Activated T-cell treated with anti-CD3 and anti-CD28 coated beads, Interleukin-2, amount 50 U/mL, for 72 hours (primary cell): ENCODE measurements around the gene GNL2. TPM values are rescaled to one million over a fixed set of nuclear protein-coding genes. Genes with fewer than 3 reads are reported as not detected.

Experiments
- ATAC-seq, 2 donors: fragments of 150-1000 bp; cut with Tn5 transposase; replicated peaks in 1 of 2; 2 replicates each; pipeline ENCODE4 v1.10.0; 2021; ENCODE audit warnings: moderate library complexity in 2 of 2, mild to moderate bottlenecking in 1 of 2
- DNase-seq, 2 donors: peaks; one replicate each; pipeline ENCODE4 v3.0.0; 2021 to 2022; ENCODE audit warnings: mixed read lengths in 1 of 2
- H3K27ac Mint-ChIP-seq: one replicate; pipeline ENCODE4 v1.8.0; 2022; ENCODE audit warnings: mild to moderate bottlenecking, moderate library complexity, mixed read lengths
- H3K27me3 Mint-ChIP-seq: one replicate; pipeline ENCODE4 v1.8.0; 2022; ENCODE audit warnings: low read depth, mixed read lengths
- H3K36me3 Mint-ChIP-seq, 2 donors: one replicate each; pipeline ENCODE4 v1.8.0; 2022; ENCODE audit warnings: mixed read lengths in 2 of 2, mild to moderate bottlenecking in 1 of 2; ENCODE audit not compliant: insufficient read depth in 2 of 2
- H3K4me1 Mint-ChIP-seq: one replicate; pipeline ENCODE4 v1.8.0; 2022; ENCODE audit warnings: low read depth, mixed read lengths
- H3K4me3 Mint-ChIP-seq, 2 donors: one replicate each; pipeline ENCODE4 v1.8.0; 2022; ENCODE audit warnings: mild to moderate bottlenecking in 2 of 2, mixed read lengths in 2 of 2, moderate library complexity in 2 of 2
- H3K9me3 Mint-ChIP-seq, 2 donors: one replicate each; pipeline ENCODE4 v1.8.0; 2022; ENCODE audit warnings: mixed read lengths in 2 of 2
- total RNA-seq, 2 donors: library from RNA; stranded (reverse); gene quantifications; one replicate each; pipeline ENCODE4 v1.2.3, GENCODE V29; 2022

Gene GNL2
- total RNA-seq: 10 to 100 TPM; 47.3 to 52.9 TPM

DNA sequence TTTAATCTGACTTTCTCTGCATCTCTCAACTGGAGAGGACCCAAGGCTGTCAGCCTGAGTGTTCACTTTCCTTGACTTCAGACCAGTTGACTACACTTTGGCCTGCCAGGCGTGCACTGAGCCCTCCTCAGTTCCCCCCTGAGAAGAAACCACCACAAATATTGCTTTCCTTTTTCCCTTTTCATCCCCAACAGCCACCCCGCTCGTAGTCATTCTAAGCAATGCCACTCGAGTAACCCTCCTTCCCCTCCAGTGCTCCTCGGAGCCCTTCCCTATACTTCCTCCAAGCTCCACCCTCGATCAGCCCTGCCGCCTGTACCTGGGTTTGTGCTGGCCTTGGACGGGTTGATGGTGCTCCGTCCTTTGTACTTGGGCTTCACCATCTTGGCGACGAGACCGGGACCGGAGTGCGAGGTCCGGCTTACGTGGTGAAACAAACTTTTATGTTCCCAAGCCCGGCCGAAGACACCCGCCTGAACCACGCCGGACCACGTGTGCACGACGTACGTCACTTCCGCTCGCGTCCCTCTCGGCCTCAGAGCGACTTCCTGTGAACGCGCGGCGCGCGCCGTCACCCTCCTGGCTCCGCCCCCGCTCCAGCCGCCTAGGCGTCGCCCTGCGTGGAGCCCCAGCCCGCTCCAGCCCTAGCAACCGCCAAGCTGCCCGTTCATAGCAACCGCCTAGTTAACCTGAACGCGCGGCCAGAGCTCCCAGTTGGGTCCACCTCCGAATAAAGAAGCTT, at the start of gene GNL2:
GNL2 (minus strand) TSS at position 498 of the 742 bp plus-strand sequence; CDS start at position 383, 115 bp downstream.
- H3K27me3 Mint-ChIP-seq: no peaks in the 10 kb centered on the region
- H3K27ac Mint-ChIP-seq: peak within 1 kb of the TSS; percentile 96

DNA sequence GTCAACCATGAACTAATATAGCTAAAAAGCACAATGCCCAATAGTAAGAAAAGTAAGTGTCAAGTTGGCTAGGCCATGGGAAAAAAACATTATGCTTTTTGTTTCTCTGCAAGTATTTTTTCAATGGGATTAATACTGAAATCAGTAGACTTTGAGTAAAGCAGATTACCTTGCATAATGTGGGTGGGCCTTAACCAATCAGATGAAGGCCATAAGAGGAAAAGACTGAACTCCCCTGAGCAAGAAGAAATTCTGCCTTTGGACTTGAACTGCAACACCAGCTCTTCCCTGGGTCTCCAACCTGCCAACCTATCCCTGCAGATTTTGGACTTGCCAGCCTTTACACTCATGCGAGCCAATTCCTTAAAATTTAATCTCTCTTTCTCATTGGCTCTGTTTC, 45.3 kb upstream of the GNL2 start:
- H3K36me3 Mint-ChIP-seq: no peaks in the 10 kb centered on the region
- no peak for DNase-seq
- H3K27me3 Mint-ChIP-seq: peaks cover 23% of the 10 kb centered on the region
- no peaks in the 10 kb centered on the region for H3K4me1 Mint-ChIP-seq
- H3K27ac Mint-ChIP-seq: no peak overlapping the region
- no peak overlapping the region for H3K4me3 Mint-ChIP-seq
- ATAC-seq: no peak
- no peaks in the 10 kb centered on the region for H3K9me3 Mint-ChIP-seq

More for the DNA sequence above, at the start of gene GNL2:
- DNase-seq: peak; percentile 98
- peak; percentile 99 for ATAC-seq
- H3K36me3 Mint-ChIP-seq: peaks cover 7 to 23% of the 10 kb centered on the region in 2 donors
- H3K4me3 Mint-ChIP-seq: peak within 1 kb of the TSS; percentile 99 to 100
- no peaks in the 10 kb centered on the region for H3K9me3 Mint-ChIP-seq
- peaks cover 48% of the 10 kb centered on the region for H3K4me1 Mint-ChIP-seq

DNA sequence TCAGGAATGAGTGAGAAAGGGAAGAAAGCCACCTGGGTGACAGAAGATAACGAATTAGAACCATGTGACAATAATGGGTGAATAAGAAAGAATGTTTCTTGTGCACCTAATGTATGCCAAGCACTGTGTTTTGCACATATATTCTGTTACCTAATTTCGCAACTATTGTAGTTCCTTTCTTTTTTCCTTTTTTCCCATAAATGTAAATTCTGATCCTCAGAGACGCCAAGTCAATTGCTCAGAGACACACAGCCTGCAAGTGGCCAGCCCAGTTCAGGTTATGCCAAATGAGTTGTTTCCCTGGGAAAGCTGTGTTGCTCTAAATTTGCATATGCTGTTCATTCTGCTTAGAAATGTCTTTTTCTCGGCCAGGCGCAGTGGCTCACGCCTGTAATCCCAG, 40.7 kb upstream of the GNL2 start:
- ATAC-seq: no peak

DNA sequence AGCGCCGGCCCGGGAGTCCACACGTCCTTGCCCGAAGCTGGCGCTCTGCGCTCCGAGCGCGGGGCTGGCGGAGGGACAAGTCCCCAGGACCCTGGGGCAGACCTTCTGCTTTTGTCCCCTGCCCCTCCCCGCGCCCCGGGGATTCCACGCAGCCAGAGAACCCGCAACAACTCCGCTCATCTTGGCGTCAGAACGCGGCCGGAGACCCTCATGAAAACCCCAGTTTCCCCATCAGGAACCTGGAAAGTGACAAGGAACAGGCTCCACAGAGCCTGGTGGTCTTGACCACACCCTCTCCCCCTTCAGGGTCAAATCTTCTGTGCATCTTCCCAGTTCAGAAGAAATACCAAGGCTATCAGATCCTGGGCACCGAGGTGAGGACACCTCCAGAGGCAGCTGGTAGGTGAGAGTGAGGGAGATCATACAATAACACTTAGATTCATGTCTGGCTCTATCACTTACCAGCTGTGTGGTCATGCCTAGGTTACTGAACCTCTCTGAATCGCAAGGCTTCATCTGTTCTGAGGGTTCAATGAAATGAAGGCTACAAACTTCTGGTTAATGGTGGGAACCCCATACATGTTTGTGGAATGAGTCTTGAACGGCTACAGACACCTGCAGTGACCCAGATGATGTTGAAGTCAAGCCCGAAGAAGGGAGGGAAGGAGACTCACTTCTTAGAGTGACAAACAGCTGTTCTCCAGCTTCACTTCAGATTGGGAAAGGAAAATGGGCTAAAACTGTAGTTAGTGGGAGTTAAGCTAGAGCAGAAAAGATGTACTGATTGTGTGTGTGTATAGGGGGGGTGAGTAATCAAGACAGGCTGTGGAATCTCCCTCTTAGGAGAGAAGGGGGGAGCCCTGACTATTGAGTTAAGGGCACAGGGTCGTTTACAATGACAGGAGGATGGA, 39.5 kb upstream of the GNL2 start:
- H3K27me3 Mint-ChIP-seq: peaks cover 64% of the 10 kb centered on the region
- H3K36me3 Mint-ChIP-seq: no peaks in the 10 kb centered on the region
- peak overlapping the region; percentile 45 to 59 for H3K4me3 Mint-ChIP-seq
- H3K9me3 Mint-ChIP-seq: no peaks in the 10 kb centered on the region
- H3K27ac Mint-ChIP-seq: no peak overlapping the region
- no peak for ATAC-seq
- peaks cover 9% of the 10 kb centered on the region for H3K4me1 Mint-ChIP-seq
- DNase-seq: no peak

More for the DNA sequence above, 40.7 kb upstream of the GNL2 start:
- Mint-ChIP-seq H3K4me1 (peaks cover 9% of the 10 kb centered on the region), H3K4me3 (no peak overlapping the region), H3K36me3 (no peaks in the 10 kb centered on the region), H3K9me3 (no peaks in the 10 kb centered on the region), H3K27ac (no peak overlapping the region), H3K27me3 (peaks cover 52% of the 10 kb centered on the region)
- no peak for DNase-seq

DNA sequence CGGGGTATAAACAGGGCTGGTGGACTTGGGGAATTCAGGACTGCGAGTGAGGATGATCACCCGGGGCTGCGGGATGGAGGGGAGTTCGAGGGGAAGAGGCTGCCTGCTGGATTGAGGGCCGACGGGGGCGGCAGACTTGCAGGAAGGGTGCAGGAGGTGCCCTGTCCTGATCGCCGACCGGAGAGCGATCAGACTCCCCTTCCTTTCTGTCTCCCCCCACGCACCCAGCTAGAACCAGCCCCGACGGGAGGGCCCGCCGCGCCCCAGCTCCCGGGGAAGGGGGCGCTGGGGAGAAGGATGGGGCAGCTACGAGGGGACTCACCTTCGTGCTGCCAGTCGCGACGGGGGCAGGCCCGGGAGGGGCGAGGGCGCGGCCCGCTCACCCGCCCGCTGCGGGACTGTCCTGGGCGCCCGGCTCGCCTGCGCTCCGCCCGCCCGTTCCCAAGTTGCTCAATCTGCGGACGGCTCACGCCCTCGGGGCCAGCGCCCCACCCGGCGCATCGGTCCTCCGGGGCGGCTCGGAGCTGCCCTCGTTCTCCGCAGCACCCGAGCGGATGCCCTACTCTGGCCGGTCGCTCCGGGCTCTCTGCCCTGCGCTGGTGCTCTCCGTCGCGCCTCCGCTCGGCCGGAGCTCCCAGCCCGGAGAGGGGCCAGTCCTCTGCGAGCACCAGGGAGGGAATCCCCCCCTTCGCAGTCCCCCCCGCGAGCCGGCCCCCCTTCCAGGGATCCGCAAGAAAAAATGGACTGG, 38.7 kb upstream of the GNL2 start, which contains the start of gene RSPO1:
RSPO1 (minus strand) TSS at position 649 of the 748 bp plus-strand sequence. CDS start 5,231 bp downstream, outside the sequence.
- Mint-ChIP-seq H3K4me3 (peak within 1 kb of the TSS; percentile 45 to 63), H3K27ac (no peak within 1 kb of the TSS), H3K4me1 (peaks cover 9% of the 10 kb centered on the region), H3K36me3 (no peaks in the 10 kb centered on the region), H3K27me3 (peaks cover 72% of the 10 kb centered on the region), H3K9me3 (no peaks in the 10 kb centered on the region)
- peak in 1 of 2 donors; percentile 8 for DNase-seq
- peak; percentile 34 to 39 for ATAC-seq

DNA sequence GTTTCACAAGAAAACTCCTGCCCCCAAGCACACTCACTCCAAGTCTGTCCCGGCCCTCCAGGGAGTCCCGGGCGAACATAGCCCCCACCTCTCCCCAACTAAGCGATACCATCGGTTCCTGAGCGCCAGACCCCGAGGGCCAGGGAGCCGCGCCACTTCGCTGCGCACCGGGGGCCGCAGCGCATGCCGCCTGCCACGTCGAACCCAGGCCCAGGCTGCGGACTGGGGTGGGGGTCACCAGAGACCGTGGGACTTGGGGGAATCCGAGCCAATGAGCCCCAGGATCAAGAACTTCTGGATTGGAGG, 38.2 kb upstream of the GNL2 start:
- Mint-ChIP-seq H3K4me1 (peaks cover 9% of the 10 kb centered on the region), H3K27ac (no peak overlapping the region), H3K9me3 (no peaks in the 10 kb centered on the region), H3K4me3 (peak overlapping the region; percentile 45 to 63), H3K27me3 (peaks cover 76% of the 10 kb centered on the region), H3K36me3 (no peaks in the 10 kb centered on the region)
- no peak for ATAC-seq
- DNase-seq: no peak

DNA sequence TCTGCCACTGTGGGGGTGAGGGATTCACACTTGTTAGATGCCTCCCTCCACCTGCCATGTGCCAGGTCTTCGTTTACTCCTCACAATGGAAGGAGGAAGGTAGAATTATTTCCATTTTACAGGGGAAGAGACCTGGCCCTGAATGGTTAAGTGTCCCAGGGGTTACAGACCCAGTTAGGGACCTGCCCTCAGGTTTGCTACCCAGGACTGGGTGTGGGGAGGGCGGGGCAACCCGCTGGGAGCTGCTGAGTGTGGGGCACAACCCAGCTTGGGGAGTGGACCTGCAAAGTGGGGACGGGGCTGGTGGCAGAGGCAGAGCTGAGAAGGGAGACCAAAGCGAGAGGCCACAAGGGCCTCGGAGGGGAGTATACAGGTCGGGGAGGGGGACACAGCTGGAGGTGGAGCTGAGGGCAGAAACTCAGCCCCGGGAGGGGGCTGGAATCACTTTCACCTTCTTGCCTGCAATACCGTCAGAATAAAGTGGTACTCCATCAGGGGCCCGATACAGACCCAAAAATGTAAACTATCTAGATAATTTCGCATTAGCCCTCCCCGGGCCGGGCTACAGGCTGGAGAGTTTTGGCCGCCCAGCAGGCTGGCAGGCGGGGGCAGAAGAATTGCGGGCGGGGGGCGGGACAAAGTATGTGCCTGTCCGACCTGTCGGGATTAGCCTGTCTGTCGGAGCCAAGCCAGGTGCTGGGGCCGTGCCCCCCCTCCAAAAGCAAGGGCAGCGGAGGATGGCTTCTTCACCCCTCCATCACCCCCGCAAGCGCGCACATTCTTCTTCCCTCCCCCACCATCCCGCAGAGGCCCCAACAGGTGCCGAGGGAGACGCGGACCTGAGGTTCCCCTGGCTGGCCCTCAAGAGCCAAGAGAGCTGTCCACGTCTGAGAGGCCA, 37.6 kb upstream of the GNL2 start:
- Mint-ChIP-seq H3K27me3 (peaks cover 82% of the 10 kb centered on the region), H3K9me3 (no peaks in the 10 kb centered on the region), H3K36me3 (no peaks in the 10 kb centered on the region), H3K4me1 (peaks cover 9% of the 10 kb centered on the region), H3K27ac (no peak overlapping the region), H3K4me3 (peak overlapping the region; percentile 33 to 43)
- ATAC-seq (no peak), DNase-seq (no peak)

DNA sequence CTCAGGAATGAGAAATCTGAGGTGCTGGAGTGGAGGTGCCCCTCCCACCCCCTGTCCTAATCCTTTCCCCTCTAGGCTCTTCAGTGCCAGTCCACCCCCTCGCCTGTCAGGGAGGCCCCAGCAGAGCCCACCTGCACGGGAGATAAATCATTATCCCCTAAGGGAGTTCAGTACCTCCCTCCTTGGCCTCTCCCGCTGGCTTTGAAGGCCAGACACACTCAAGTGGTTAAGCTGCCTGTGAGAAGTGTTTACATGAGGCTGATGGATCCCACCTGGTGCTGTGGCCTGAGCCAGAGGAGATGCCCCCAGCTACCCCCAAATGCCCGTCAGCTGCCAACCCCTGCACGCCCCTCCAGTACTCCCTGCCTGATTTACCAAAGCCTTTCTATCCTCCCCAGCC, 35.3 kb upstream of the GNL2 start:
- Mint-ChIP-seq H3K4me3 (no peak overlapping the region), H3K4me1 (peaks cover 9% of the 10 kb centered on the region), H3K36me3 (no peaks in the 10 kb centered on the region), H3K27me3 (peaks cover 89% of the 10 kb centered on the region), H3K27ac (no peak overlapping the region), H3K9me3 (no peaks in the 10 kb centered on the region)
- ATAC-seq (no peak), DNase-seq (no peak)

DNA sequence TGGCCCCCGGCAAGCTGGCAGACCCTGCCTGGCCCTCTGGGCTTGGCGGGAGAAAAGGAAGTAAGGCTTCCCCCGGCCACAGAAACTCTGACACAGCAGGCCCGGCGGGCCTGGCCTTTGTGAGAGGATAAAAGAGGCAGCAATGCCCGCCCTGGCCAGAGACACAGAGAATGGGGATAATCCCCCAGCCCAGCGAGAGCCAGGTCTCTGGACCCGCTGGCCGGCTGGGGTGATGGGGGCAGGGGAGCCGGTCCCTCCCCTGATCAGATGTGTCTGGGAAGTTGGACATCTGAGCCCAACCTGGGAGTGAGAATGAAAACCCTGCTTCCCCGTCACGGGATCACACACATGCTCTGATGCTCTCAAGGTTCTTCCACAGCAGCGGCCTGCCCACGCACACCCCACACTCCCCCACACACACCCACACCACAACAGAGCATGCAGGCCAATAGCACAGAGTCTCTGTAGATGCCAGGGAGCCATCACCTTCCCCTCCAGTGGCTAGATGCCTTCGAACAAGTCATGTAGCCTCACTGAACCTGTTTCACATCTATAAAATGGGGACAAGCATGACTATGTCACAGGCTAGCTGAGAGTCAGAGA, 34.8 kb upstream of the GNL2 start:
- Mint-ChIP-seq H3K9me3 (no peaks in the 10 kb centered on the region), H3K4me1 (peaks cover 5% of the 10 kb centered on the region), H3K36me3 (no peaks in the 10 kb centered on the region), H3K27me3 (peaks cover 84% of the 10 kb centered on the region), H3K27ac (no peak overlapping the region), H3K4me3 (no peak overlapping the region)
- ATAC-seq (no peak), DNase-seq (no peak)

DNA sequence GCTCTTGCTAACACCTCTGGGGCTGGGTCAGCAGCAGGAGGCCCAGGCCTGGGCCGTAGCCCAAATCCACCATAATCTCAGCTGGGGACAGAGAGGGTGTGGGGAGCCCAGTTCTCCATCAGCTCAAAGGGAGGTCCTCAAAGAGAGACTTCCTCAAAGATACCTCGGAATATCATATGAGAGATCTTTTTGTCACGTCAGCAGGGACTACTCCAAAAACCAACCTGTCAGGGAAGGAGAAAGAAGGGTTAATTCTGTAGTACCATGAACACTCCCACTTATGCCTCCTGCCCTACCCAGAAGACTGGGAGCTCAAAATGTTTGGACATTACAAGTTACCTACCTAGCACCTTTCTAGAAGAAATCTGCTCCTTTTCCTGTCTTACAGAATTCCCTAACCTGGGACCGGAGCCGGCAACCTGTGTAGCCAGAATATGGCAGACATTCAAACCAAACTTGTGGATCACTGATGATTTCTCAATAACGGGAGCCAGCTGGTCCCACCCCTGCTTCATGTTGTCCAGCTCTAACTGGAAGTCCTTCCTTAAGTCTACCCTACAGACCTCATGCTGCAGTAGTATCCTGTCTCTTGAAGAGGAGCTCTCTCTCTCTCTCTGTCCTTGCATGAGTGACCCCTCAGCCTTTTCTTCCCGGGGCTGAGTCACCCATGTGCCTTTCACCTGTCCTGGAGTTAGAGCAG, 34.1 kb upstream of the GNL2 start:
- H3K36me3 Mint-ChIP-seq: no peaks in the 10 kb centered on the region
- no peaks in the 10 kb centered on the region for H3K9me3 Mint-ChIP-seq
- DNase-seq: no peak
- no peak overlapping the region for H3K27ac Mint-ChIP-seq
- no peaks in the 10 kb centered on the region for H3K4me1 Mint-ChIP-seq
- no peak for ATAC-seq
- H3K4me3 Mint-ChIP-seq: no peak overlapping the region
- H3K27me3 Mint-ChIP-seq: peaks cover 84% of the 10 kb centered on the region

DNA sequence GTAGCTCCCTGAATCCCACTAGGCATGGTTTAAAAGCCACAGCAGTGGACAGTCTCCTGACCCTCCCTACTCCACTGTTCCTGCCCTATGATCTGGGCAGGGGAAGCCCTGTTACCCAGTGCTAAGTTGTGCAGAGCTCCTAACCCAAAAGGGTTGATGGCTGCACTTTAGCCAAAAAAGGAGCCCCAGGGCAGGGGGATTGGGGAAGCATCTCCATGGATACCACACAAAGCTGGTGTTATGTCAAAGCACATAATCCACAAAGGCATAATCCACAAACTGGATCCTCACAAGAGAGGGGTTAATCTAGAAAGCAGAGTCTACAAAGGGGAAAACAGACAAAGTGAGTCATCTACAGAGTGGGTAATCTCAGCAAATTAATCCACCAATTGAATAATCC, 33.3 kb upstream of the GNL2 start:
- H3K4me1 Mint-ChIP-seq: no peaks in the 10 kb centered on the region
- ATAC-seq (no peak), DNase-seq (no peak)
- H3K36me3 Mint-ChIP-seq: no peaks in the 10 kb centered on the region
- H3K4me3 Mint-ChIP-seq: no peak overlapping the region
- peaks cover 88% of the 10 kb centered on the region for H3K27me3 Mint-ChIP-seq
- no peaks in the 10 kb centered on the region for H3K9me3 Mint-ChIP-seq
- H3K27ac Mint-ChIP-seq: no peak overlapping the region
